ENCODE data around the gene PLCD3. TPM values are rescaled to one million over a fixed set of nuclear protein-coding genes. Genes with fewer than 3 reads are reported as not detected.

Gene PLCD3
- total and polyA plus RNA-seq, 8 donors, result 7.6 to 215 (median 42.1) TPM

DNA sequence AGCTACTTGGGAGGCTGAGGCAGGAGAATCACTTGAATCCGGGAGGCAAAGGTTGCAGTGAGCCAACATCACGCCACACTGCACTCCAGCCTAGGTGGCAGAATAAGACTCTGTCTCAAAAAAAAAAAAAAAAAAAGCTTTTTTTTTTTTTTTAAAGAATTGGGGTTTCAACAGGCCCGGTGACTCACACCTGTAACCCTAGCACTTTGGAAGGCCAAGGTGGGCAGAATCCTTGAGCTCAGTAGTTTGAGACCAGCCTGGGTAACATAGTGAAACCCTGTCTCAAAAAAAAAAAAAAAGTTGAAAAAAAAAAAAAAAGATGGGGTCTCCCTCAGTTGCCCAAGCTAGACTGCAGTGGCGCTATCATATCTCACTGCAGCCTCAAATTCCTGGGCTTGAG lies 22.7 kb upstream of the PLCD3 start:
- no peak overlapping the region for H3K4me3 ChIP-seq
- peak overlapping the region in 3 of 5 donors; percentile 14 to 50 (median 41) for H3K27ac ChIP-seq
- no peaks in the 10 kb centered on the region for H3K36me3 ChIP-seq
- H3K27me3 ChIP-seq, result no peaks in the 10 kb centered on the region
- DNase-seq, result no peak
- intact Hi-C loops (cut with DNase I; ENCODE audit: low total_unique reads), result no loop called here
- 80 to 92% (median 83%) methylated on average over 4 of the region's 4 CpGs for WGBS, 5 donors
- H3K4me1 ChIP-seq, result peaks cover 64 to 98% (median 76%) of the 10 kb centered on the region in 4 donors
- TF ChIP-seq, protein P1, sequence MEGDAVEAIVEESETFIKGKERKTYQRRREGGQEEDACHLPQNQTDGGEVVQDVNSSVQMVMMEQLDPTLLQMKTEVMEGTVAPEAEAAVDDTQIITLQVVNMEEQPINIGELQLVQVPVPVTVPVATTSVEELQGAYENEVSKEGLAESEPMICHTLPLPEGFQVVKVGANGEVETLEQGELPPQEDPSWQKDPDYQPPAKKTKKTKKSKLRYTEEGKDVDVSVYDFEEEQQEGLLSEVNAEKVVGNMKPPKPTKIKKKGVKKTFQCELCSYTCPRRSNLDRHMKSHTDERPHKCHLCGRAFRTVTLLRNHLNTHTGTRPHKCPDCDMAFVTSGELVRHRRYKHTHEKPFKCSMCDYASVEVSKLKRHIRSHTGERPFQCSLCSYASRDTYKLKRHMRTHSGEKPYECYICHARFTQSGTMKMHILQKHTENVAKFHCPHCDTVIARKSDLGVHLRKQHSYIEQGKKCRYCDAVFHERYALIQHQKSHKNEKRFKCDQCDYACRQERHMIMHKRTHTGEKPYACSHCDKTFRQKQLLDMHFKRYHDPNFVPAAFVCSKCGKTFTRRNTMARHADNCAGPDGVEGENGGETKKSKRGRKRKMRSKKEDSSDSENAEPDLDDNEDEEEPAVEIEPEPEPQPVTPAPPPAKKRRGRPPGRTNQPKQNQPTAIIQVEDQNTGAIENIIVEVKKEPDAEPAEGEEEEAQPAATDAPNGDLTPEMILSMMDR (IDR thresholded peaks at IDR 0.05), result no peak
- TF ChIP-seq EP300 (IDR thresholded peaks at IDR 0.05) (no peak), POLR2AphosphoS5 (IDR thresholded peaks at IDR 0.05) (no peak), POLR2A (IDR thresholded peaks at IDR 0.05) (no peak)
- H3K9me3 ChIP-seq, result no peaks in the 10 kb centered on the region

DNA sequence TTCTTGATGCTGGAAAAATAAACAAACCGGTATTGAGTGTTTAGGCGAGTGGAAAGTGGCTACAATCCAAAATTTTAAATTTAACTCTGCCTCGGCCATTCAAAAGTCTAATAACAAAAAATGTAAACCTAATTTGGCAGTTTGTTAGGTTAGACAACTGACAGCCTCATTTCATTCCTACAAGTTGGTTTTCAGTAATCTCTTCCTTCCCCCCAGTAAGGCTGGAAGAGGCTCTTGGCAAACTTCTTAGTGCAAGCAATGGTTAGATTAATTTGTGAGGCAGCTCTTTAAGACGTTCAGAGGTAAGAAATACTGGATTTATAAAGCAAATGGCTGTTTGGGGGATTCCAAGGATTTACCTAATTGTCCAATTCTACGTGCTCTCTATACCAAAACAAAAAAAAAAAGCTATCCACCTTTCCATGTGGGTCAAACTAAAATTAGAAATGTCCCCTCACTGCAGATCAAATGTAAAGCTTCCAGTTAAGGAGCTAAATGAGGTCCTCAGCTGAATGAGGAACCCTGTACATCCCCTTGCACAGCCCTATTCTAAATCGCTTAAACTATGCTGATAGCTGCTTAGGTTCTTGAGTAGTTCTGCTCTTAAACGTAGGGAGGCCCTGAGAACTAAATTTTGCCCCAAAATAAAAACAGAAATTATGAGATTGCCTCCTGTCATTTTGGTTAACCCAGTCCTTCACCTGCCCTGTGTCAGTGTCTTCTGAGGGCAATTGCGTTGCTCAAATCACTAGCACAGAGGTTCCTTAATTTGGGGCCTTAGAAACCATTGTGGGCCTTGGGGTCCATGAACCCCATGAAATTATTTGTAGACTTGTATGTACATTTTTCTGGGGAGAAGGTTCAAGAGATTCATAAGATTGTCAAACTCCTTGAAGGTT lies 18.8 kb upstream of the PLCD3 start:
- no peaks in the 10 kb centered on the region for H3K9me3 ChIP-seq
- H3K4me1 ChIP-seq, result peaks cover 40 to 73% (median 51%) of the 10 kb centered on the region in 4 donors
- intact Hi-C loops (cut with DNase I; ENCODE audit: low total_unique reads), result no loop called here
- no peaks in the 10 kb centered on the region for H3K36me3 ChIP-seq
- peak in 1 of 2 donors; percentile 41 for DNase-seq
- peak overlapping the region; percentile 47 to 99 (median 97) for H3K27ac ChIP-seq
- H3K4me3 ChIP-seq, result peak overlapping the region; percentile 82 to 92 (median 83)
- TF ChIP-seq POLR2A (IDR thresholded peaks at IDR 0.05), result no peak
- TF ChIP-seq, protein P1 (IDR thresholded peaks at IDR 0.05), result no peak
- H3K27me3 ChIP-seq, result no peaks in the 10 kb centered on the region
- WGBS, 5 donors, result 18 to 29% (median 20%) methylated on average over 8 of the region's 8 CpGs

DNA sequence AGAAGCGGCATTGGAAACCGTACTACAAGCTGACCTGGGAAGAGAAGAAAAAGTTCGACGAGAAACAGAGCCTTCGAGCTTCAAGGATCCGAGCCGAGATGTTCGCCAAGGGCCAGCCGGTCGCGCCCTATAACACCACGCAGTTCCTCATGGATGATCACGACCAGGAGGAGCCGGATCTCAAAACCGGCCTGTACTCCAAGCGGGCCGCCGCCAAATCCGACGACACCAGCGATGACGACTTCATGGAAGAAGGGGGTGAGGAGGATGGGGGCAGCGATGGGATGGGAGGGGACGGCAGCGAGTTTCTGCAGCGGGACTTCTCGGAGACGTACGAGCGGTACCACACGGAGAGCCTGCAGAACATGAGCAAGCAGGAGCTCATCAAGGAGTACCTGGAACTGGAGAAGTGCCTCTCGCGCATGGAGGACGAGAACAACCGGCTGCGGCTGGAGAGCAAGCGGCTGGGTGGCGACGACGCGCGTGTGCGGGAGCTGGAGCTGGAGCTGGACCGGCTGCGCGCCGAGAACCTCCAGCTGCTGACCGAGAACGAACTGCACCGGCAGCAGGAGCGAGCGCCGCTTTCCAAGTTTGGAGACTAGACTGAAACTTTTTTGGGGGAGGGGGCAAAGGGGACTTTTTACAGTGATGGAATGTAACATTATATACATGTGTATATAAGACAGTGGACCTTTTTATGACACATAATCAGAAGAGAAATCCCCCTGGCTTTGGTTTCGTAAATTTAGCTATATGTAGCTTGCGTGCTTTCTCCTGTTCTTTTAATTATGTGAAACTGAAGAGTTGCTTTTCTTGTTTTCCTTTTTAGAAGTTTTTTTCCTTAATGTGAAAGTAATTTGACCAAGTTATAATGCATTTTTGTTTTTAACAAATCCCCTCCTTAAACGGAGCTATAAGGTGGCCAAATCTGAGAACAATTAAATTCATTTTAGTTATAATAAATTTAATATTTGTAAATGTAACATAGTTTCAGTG lies 17.7 kb upstream of the PLCD3 start:
- intact Hi-C loops (cut with DNase I; ENCODE audit: low total_unique reads), result no loop called here
- TF ChIP-seq POLR2A (IDR thresholded peaks at IDR 0.05) (peak in 1 of 4 donors; percentile 5), POLR2AphosphoS5 (IDR thresholded peaks at IDR 0.05) (peak in 2 of 3 donors; percentile 8 to 46), EP300 (IDR thresholded peaks at IDR 0.05) (no peak)
- TF ChIP-seq, protein P1 (IDR thresholded peaks at IDR 0.05), result no peak
- 0 to 2% (median 1%) methylated on average over 48 to 56 of the region's 56 CpGs for WGBS, 5 donors
- Histone ChIP-seq H3K9me3 (no peaks in the 10 kb centered on the region), H3K4me3 (peak overlapping the region; percentile 82 to 92 (median 83)), H3K4me1 (peaks cover 36 to 71% (median 50%) of the 10 kb centered on the region in 4 donors), H3K27ac (peak overlapping the region; percentile 89 to 99 (median 97)), H3K36me3 (no peaks in the 10 kb centered on the region), H3K27me3 (no peaks in the 10 kb centered on the region)
- DNase-seq, result peak; percentile 65 to 87
